Femur (tissue), 1 donor: Measurements from ENCODE around the gene SLAMF1.

Experiments used
- DNase-seq: peaks from one replicate; pipeline ENCODE4 v3.0.0-alpha.2; 2017

The SLAMF1 gene

DNA sequence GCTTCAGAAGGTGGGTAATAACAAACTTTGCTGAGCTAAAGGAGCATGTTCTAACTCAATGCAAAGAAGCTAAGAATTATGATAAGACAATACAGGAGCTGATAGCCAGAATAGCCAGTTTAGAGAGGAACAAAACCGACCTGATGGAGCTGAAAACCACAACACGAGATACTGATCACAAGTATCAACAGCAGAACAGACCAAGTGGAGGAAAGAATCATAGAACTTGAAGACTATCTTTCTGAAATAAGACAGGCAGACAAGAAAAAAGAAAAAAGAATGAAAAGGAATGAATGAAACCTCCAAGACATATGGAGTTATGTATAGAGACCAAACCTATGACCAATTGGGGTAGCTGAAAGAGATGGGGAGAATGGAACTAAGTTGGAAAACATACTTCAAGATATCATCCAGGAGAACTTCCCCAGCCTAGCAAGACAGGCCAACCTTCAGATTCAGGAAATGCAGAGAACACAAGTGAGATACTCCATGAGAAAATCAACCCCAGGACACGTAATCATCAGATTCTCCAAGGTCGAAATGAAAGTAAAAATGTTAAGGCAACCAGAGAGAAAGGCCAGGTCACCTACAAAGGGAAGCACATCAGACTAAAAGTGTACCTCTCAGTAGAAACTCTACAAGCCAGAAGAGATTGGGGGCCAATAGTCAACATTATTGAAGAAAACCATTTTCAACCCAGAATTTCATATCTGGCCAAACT lies 88.0 kb downstream of the SLAMF1 start:
- no peak for DNase-seq
